HepG2 (cell line): ENCODE measurements around the gene INSIG2. TPM values are rescaled to one million over a fixed set of nuclear protein-coding genes. Genes with fewer than 3 reads are reported as not detected.

Source experiments
- BHLHE40 ChIP-seq: IDR thresholded peaks from 2 replicates; pipeline ENCODE4 v1.6.1; 2011; ENCODE audit warnings: low read length, improper control_type of control experiment
- BORCS8-MEF2B ChIP-seq: sonication (generic); formaldehyde crosslinking; IDR thresholded peaks from 2 replicates; pipeline ENCODE4 v1.8.0; 2022; ENCODE audit warnings: mild to moderate bottlenecking, missing genetic modification reagents
- HMG20B ChIP-seq: conservative IDR thresholded peaks from 2 replicates; pipeline ENCODE4 v1.6.1; 2016; ENCODE audit warnings: missing genetic modification reagents, missing compliant biosample characterization
- HNRNPL ChIP-seq: fragments of 200-400 bp; formaldehyde crosslinking; IDR thresholded peaks from 2 replicates; pipeline ENCODE4 v1.6.1; 2017; ENCODE audit warnings: mild to moderate bottlenecking, low read depth, low read length
- NCOA5 ChIP-seq: sonication (generic); formaldehyde crosslinking; IDR thresholded peaks from 2 replicates; pipeline ENCODE4 v1.4.0; 2020; ENCODE audit warnings: missing genetic modification reagents
- RBAK ChIP-seq: sonication (generic); formaldehyde crosslinking; IDR thresholded peaks from 2 replicates; pipeline ENCODE4 v1.5.1; 2020; ENCODE audit warnings: mild to moderate bottlenecking, missing genetic modification reagents
- RBFOX2 ChIP-seq: fragments of 200-400 bp; formaldehyde crosslinking; IDR thresholded peaks from 2 replicates; pipeline ENCODE4 v1.6.1; 2017; ENCODE audit warnings: low read depth, mild to moderate bottlenecking, low read length
- RXRB ChIP-seq: IDR thresholded peaks from 2 replicates; pipeline ENCODE4 v1.6.1; 2016; ENCODE audit warnings: borderline replicate concordance, missing genetic modification reagents, missing compliant biosample characterization
- SMAD3 ChIP-seq: sonication (generic); formaldehyde crosslinking; IDR thresholded peaks from 2 replicates; pipeline ENCODE4 v1.4.0; 2020; ENCODE audit warnings: missing genetic modification reagents
- ZFP37 ChIP-seq: sonication (generic); formaldehyde crosslinking; IDR thresholded peaks from 2 replicates; pipeline ENCODE4 v1.4.0; 2020; ENCODE audit warnings: missing genetic modification reagents, borderline replicate concordance
- ZNF260 ChIP-seq: sonication (generic); formaldehyde crosslinking; IDR thresholded peaks from 2 replicates; pipeline ENCODE4 v1.4.0; 2020; ENCODE audit warnings: missing genetic modification reagents, low read depth, mild to moderate bottlenecking, borderline replicate concordance
- ZNF3 ChIP-seq: IDR thresholded peaks from 2 replicates; pipeline ENCODE4 v1.7.0; 2017; ENCODE audit warnings: inconsistent platforms
- ZNF746 ChIP-seq: sonication (generic); formaldehyde crosslinking; IDR thresholded peaks from 2 replicates; pipeline ENCODE4 v1.8.0; 2022; ENCODE audit warnings: mild to moderate bottlenecking, missing genetic modification reagents
- ZSCAN20 ChIP-seq: sonication (generic); formaldehyde crosslinking; IDR thresholded peaks from 2 replicates; pipeline ENCODE4 v1.4.0; 2020; ENCODE audit warnings: missing genetic modification reagents, mild to moderate bottlenecking, borderline replicate concordance
- ZXDC ChIP-seq: sonication (generic); formaldehyde crosslinking; IDR thresholded peaks from 2 replicates; pipeline ENCODE4 v1.5.0; 2020; ENCODE audit warnings: mild to moderate bottlenecking, missing genetic modification reagents
- polyA plus RNA-seq, 8 experiments: library from polyadenylated mRNA; depleted of rRNA in 3 of 8; stranded (reverse) in 7 of 8; unstranded in 1 of 8; fragments of >200 nt; fragmentation: Illumina TruSeq in 4 of 8; extraction: Trizol in 4 of 8; gene quantifications; 2 replicates each; pipeline versions ENCODE4 v1.2.1 to v1.2.3, GENCODE V29; 2011 to 2016; ENCODE audit warnings: low read depth in 4 of 8, missing spikeins in 1 of 8, mixed read lengths in 1 of 8; ENCODE audit not compliant: insufficient read depth in 1 of 8
- total RNA-seq, 5 experiments: library from RNA; depleted of rRNA; stranded (reverse); fragments of >200 nt; fragmentation: Illumina TruSeq; extraction: Trizol; gene quantifications; 2 replicates each; pipeline ENCODE4 v1.2.3, GENCODE V29; 2016; ENCODE audit warnings: low read depth in 1 of 5
- TF ChIP-seq, protein P1 (sequence below): sonication (generic); formaldehyde crosslinking; IDR thresholded peaks from 2 replicates; pipeline ENCODE4 v1.8.0; 2023; ENCODE audit warnings: mild to moderate bottlenecking, missing genetic modification reagents
- TF ChIP-seq, protein P2 (sequence below): sonication (generic); formaldehyde crosslinking; IDR thresholded peaks from 2 replicates; pipeline ENCODE4 v1.5.0; 2020; ENCODE audit warnings: mild to moderate bottlenecking, missing genetic modification reagents, borderline replicate concordance
- TF ChIP-seq, protein P3 (sequence below): IDR thresholded peaks from 2 replicates; pipeline ENCODE4 v1.6.1; 2016; ENCODE audit warnings: mild to moderate bottlenecking, missing biosample characterization, missing genetic modification reagents

INSIG2 gene
- total and polyA plus RNA-seq, 2 of the 13 experiments (the other 11 are each of a cell fraction or from before 2014, with no cell fraction given): 73.5 to 481 TPM

DNA sequence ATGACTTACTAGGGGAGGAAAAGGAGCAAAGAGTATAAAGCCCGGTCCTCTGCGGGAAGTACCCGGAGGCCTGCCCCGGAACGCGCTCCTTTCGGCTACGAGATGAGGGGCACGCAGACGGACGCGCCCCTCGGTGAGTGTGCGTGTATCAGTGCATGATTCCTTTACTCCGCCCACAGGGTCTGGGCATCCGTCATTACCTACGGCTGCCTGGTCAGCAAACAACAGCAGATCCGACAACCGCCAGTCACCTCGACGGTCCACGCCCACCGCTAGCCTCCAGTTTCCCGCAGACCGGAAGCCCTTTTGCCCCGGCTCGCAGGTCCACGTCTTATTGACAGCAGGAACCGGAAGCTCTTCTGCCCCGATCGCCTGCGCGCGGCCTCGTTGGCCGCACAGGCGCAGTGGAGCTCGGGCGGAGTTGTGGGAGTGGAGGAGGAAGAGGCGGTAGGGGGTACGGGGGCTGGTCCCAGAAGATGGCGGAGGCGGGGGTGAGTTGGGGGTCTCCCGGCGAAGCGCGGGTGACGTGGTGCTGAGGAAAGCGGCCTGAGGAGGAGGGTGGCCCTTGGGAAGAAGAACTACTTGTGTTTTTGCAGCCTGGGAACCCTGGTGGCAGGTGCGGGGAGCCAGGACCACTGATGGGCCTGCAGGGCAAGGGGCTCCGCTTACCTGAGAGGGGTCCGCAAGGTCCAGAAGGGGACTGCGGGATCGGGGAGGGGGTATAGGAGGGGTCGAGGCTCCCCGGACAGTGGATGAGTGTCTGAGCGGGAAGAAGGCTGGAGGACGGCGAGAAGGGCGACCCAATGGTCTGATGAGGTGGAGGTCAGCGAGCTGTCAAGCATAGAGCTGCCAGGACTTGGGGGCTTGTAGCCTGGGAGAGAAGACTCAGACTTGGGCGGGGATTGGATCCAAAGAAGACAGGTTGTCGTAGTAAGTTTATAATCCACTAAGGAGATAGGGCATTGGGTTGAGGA is at the start of gene INSIG2 (continued):
- TF ChIP-seq ZXDC (CRISPR knock-in tag) (0 out of 2 replicates have a peak, but pooled peaks have one; percentile 71), BORCS8-MEF2B (peak; percentile 79), BHLHE40 (no peak), SMAD3 (CRISPR knock-in tag) (peak; percentile 9; the same call in 1 of the 2 replicates), ZFP37 (peak; percentile 86; the same call in 1 of the 2 replicates), HNRNPL (peak; percentile 34; the same call in 1 of the 2 replicates), ZSCAN20 (CRISPR knock-in tag) (0 out of 2 replicates have a peak, but pooled peaks have one; percentile 45), ZNF3 (no peak), ZNF746 (peak; percentile 59; the same call in 1 of the 2 replicates), NCOA5 (CRISPR knock-in tag) (no peak), RBAK (no peak), HMG20B (CRISPR knock-in tag) (peak; percentile 55; the same call in 1 of the 2 replicates), ZNF260 (CRISPR knock-in tag) (no peak), RXRB (peak; percentile 88), RBFOX2 (peak; percentile 87)
- TF ChIP-seq, protein P1, sequence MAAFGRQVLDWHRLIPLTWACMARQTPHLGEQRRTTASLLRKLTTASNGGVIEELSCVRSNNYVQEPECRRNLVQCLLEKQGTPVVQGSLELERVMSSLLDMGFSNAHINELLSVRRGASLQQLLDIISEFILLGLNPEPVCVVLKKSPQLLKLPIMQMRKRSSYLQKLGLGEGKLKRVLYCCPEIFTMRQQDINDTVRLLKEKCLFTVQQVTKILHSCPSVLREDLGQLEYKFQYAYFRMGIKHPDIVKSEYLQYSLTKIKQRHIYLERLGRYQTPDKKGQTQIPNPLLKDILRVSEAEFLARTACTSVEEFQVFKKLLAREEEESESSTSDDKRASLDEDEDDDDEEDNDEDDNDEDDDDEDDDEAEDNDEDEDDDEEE (CRISPR knock-in tag): peak; percentile 51; the same call in 1 of the 2 replicates
- TF ChIP-seq, protein P2, sequence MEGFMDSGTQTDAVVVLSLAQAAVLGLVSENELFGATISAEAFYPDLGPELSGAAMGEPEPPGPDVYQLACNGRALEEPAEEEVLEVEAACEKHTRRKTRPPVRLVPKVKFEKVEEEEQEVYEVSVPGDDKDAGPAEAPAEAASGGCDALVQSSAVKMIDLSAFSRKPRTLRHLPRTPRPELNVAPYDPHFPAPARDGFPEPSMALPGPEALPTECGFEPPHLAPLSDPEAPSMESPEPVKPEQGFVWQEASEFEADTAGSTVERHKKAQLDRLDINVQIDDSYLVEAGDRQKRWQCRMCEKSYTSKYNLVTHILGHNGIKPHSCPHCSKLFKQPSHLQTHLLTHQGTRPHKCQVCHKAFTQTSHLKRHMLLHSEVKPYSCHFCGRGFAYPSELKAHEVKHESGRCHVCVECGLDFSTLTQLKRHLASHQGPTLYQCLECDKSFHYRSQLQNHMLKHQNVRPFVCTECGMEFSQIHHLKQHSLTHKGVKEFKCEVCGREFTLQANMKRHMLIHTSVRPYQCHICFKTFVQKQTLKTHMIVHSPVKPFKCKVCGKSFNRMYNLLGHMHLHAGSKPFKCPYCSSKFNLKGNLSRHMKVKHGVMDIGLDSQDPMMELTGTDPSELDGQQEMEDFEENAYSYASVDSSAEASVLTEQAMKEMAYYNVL (CRISPR knock-in tag): no peak; the same call in 1 of the 2 replicates
- TF ChIP-seq, protein P3, sequence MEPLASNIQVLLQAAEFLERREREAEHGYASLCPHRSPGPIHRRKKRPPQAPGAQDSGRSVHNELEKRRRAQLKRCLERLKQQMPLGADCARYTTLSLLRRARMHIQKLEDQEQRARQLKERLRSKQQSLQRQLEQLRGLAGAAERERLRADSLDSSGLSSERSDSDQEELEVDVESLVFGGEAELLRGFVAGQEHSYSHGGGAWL (CRISPR knock-in tag): 0 out of 2 replicates have a peak, but pooled peaks have one; percentile 17
